GM23248 (cell line): Measurements from ENCODE around the gene HSD17B2. TPM values are rescaled to one million over a fixed set of nuclear protein-coding genes. Genes with fewer than 3 reads are reported as not detected.

Experiments used
- DNase-seq: peaks from one replicate; pipeline ENCODE4 v3.0.0-alpha.2; 2015
- H2AFZ ChIP-seq: fragments of 200-600 bp; sonication (generic); 2 replicates; pipeline ENCODE4 v1.6.1; 2016; ENCODE audit warnings: antibody characterized with exemption
- H3F3A ChIP-seq: fragments of 200-600 bp; sonication (generic); 2 replicates; pipeline ENCODE4 v1.6.1; 2016; ENCODE audit warnings: mild to moderate bottlenecking, antibody characterized with exemption, mixed run types; ENCODE audit not compliant: insufficient read depth
- H3K27ac ChIP-seq: fragments of 200-600 bp; sonication (generic); 2 replicates; pipeline ENCODE4 v1.5.1; 2016; ENCODE audit warnings: mild to moderate bottlenecking
- H3K27me3 ChIP-seq: fragments of 200-600 bp; sonication (generic); replicated peaks from 2 replicates; pipeline ENCODE4 v1.6.1; 2016; ENCODE audit warnings: mild to moderate bottlenecking; ENCODE audit not compliant: insufficient read depth
- H3K36me3 ChIP-seq: fragments of 200-600 bp; sonication (generic); 2 replicates; pipeline ENCODE4 v1.6.1; 2016; ENCODE audit warnings: low read depth, mild to moderate bottlenecking
- H3K4me1 ChIP-seq: fragments of 200-600 bp; sonication (generic); 2 replicates; pipeline ENCODE4 v1.6.1; 2016; ENCODE audit warnings: mild to moderate bottlenecking; ENCODE audit not compliant: insufficient read depth
- H3K4me2 ChIP-seq: fragments of 200-600 bp; sonication (generic); one replicate; pipeline ENCODE4 v1.6.1; 2016; ENCODE audit warnings: mild to moderate bottlenecking; ENCODE audit not compliant: unreplicated experiment
- H3K4me3 ChIP-seq: fragments of 200-600 bp; sonication (generic); 2 replicates; pipeline ENCODE4 v1.5.1; 2016; ENCODE audit warnings: mild to moderate bottlenecking
- H3K79me2 ChIP-seq: fragments of 200-600 bp; sonication (generic); 2 replicates; pipeline ENCODE4 v1.6.1; 2016; ENCODE audit warnings: mild to moderate bottlenecking; ENCODE audit not compliant: insufficient read depth
- H3K9ac ChIP-seq: fragments of 200-600 bp; sonication (generic); 2 replicates; pipeline ENCODE4 v1.6.1; 2016; ENCODE audit warnings: mild to moderate bottlenecking
- H3K9me2 ChIP-seq: fragments of 200-600 bp; sonication (generic); 2 replicates; pipeline ENCODE4 v1.6.1; 2016; ENCODE audit warnings: mixed run types, mild to moderate bottlenecking, moderate library complexity; ENCODE audit not compliant: insufficient read depth
- H3K9me3 ChIP-seq: fragments of 200-600 bp; sonication (generic); one replicate; pipeline ENCODE4 v1.6.1; 2017; ENCODE audit warnings: low read depth
- H4K20me1 ChIP-seq: fragments of 200-600 bp; sonication (generic); 2 replicates; pipeline ENCODE4 v1.6.0; 2016; ENCODE audit not compliant: insufficient read depth
- EZH2 ChIP-seq: fragments of 200-600 bp; sonication (generic); IDR thresholded peaks from 2 replicates; pipeline ENCODE4 v1.6.1; 2018; ENCODE audit warnings: antibody characterized with exemption, mild to moderate bottlenecking; ENCODE audit not compliant: insufficient read depth, poor library complexity, severe bottlenecking
- EZH2phosphoT487 ChIP-seq: fragments of 200-600 bp; sonication (generic); IDR thresholded peaks from 2 replicates; pipeline ENCODE4 v1.6.1; 2018; ENCODE audit warnings: antibody characterized with exemption, moderate library complexity, mild to moderate bottlenecking, low read depth; ENCODE audit not compliant: insufficient read depth
- WGBS, 2 experiments: methylation state at CpG; one replicate each; pipeline ENCODE4 v1.1.6; 2015 to 2017; ENCODE audit warnings: low lambda C conversion rate in 2 of 2, low coverage in 1 of 2; ENCODE audit errors: missing lambda C conversion rate in 2 of 2; 5-methylcytosine and 5-hydroxymethylcytosine counted together
- in situ Hi-C: fragments of 300-500 bp; cut with MboI; formaldehyde crosslinking; loops from 2 replicates; pipeline ENCODE4 v1.15.0; 2020
- polyA plus RNA-seq: library from polyadenylated mRNA; unstranded; fragments of >200 nt; fragmentation: Nextera tagmentation; extraction: Ambion mirVana; gene quantifications from 2 replicates; pipeline ENCODE4 v1.2.1, GENCODE V29; 2016
- total RNA-seq: library from RNA; depleted of rRNA; stranded (reverse); fragments of >200 nt; shearing (Covaris generic); gene quantifications from 2 replicates; pipeline ENCODE4 v1.2.3, GENCODE V29; 2014

The HSD17B2 gene
- total and polyA plus RNA-seq, 2 experiments from 2014 or later: not detected

GRCh38 chr16:82013139-82013538, 21.9 kb upstream of the HSD17B2 start:
- no peaks in the 10 kb centered on the region for H3K9me2 ChIP-seq
- H4K20me1 ChIP-seq: no peaks in the 10 kb centered on the region
- H3K79me2 ChIP-seq: no peaks in the 10 kb centered on the region
- H2AFZ ChIP-seq: no peak overlapping the region
- no peaks in the 10 kb centered on the region for H3K36me3 ChIP-seq
- no peak overlapping the region for H3K4me3 ChIP-seq
- DNase-seq: no peak
- no peak overlapping the region for H3K4me2 ChIP-seq
- no peak overlapping the region for H3K27ac ChIP-seq
- peaks cover 17% of the 10 kb centered on the region for H3F3A ChIP-seq
- no peak overlapping the region for H3K9ac ChIP-seq
- in situ Hi-C loops: no loop called here
- peaks cover 8% of the 10 kb centered on the region; the same call in 1 of the 2 replicates for H3K4me1 ChIP-seq
- peaks cover 3% of the 10 kb centered on the region; the same call in 1 of the 2 replicates for H3K27me3 ChIP-seq
- no peaks in the 10 kb centered on the region for H3K9me3 ChIP-seq
- 46 to 47% methylated on average over 2 of the region's 2 CpGs for WGBS, 2 experiments
- TF ChIP-seq EZH2phosphoT487 (no peak), EZH2 (no peak)

- TF ChIP-seq EZH2phosphoT487 (no peak), EZH2 (no peak)
- peaks cover 3% of the 10 kb centered on the region; the same call in 1 of the 2 replicates for H3K27me3 ChIP-seq
- H3K4me3 ChIP-seq: no peak overlapping the region
- no peaks in the 10 kb centered on the region for H3K9me3 ChIP-seq
- no peak overlapping the region for H3K4me2 ChIP-seq
- H3K9ac ChIP-seq: no peak overlapping the region
- H3K4me1 ChIP-seq: peaks cover 8% of the 10 kb centered on the region; the same call in 1 of the 2 replicates
- H3K9me2 ChIP-seq: no peaks in the 10 kb centered on the region
- DNase-seq: peak; percentile 35
- peaks cover 17% of the 10 kb centered on the region for H3F3A ChIP-seq
- 58 to 60% methylated on average over 7 of the region's 7 CpGs for WGBS, 2 experiments
- in situ Hi-C loops: no loop called here
- no peaks in the 10 kb centered on the region for H3K36me3 ChIP-seq
- H4K20me1 ChIP-seq: no peaks in the 10 kb centered on the region
- no peak overlapping the region for H2AFZ ChIP-seq
- H3K27ac ChIP-seq: peak overlapping the region; percentile 4; the same call in 1 of the 2 replicates
- H3K79me2 ChIP-seq: no peaks in the 10 kb centered on the region
Observed at GRCh38 chr16:82016263-82016662, 18.8 kb upstream of the HSD17B2 start.

DNA sequence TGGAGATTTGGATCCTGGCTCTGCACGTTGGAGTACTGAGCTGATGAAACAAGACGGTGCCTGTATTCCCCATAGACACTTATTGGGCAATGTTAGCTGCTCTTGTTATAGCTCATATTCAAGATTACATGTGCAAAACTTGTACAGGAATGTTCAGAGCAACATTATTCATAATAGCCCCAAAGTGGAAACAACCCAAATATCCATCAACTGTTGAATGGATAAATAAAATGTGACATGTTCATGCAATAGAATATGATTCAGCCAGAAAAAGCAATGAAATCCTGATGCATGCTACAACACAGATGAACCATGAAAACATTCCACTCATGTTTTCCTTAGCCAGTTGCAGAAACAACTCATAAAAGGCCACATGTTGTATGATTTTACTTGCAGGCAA, 18.1 kb upstream of the HSD17B2 start:
- Histone ChIP-seq H3K79me2 (no peaks in the 10 kb centered on the region), H3K27ac (peak overlapping the region; percentile 30), H3K9ac (no peak overlapping the region), H2AFZ (no peak overlapping the region), H3K9me2 (no peaks in the 10 kb centered on the region), H3F3A (peaks cover 17% of the 10 kb centered on the region), H3K36me3 (no peaks in the 10 kb centered on the region), H3K4me1 (peaks cover 8% of the 10 kb centered on the region; the same call in 1 of the 2 replicates), H3K4me2 (no peak overlapping the region), H3K4me3 (no peak overlapping the region), H3K9me3 (no peaks in the 10 kb centered on the region), H4K20me1 (no peaks in the 10 kb centered on the region), H3K27me3 (peaks cover 3% of the 10 kb centered on the region; the same call in 1 of the 2 replicates)
- WGBS, 2 experiments: 0 to 2% methylated on average over 2 of the region's 2 CpGs
- no peak for TF ChIP-seq EZH2
- TF ChIP-seq EZH2phosphoT487: no peak
- in situ Hi-C loops: no loop called here
- peak; percentile 73 for DNase-seq

DNA sequence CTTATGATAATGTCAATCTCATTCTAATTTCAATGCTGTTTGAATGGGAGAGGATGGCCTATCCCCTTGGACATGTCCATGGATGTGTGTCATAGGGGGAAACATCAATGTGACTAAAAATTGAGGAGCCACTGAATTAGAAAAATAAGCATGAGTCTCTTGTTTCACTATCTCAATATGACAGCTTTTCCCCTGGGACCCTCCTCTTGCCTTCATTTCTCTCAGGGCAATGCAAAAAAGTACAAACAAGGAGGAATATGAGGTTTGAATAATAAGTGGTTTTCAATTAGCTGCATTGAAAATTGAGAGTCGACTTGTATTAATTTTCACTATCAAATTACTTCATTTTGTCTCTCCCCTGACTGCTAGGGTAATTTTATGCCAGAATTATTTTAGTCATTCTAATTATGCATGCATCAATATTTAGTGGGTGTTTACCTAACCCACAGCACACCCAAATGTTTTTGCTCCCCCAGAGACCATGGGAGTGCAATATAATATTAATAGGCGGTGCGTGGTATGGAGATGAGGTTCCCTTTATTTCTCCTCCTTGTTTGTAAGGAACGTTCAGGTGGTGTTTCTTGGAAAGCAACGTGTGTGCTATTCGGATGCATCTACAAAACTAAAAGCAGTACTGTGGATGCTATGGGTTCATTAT, 17.0 kb upstream of the HSD17B2 start:
- Histone ChIP-seq H3K4me2 (no peak overlapping the region), H4K20me1 (no peaks in the 10 kb centered on the region), H3K9me3 (no peaks in the 10 kb centered on the region), H3K4me1 (peaks cover 8% of the 10 kb centered on the region; the same call in 1 of the 2 replicates), H3F3A (peaks cover 17% of the 10 kb centered on the region), H3K27ac (no peak overlapping the region), H3K4me3 (no peak overlapping the region), H3K79me2 (no peaks in the 10 kb centered on the region), H2AFZ (no peak overlapping the region), H3K27me3 (no peaks in the 10 kb centered on the region), H3K36me3 (no peaks in the 10 kb centered on the region), H3K9me2 (no peaks in the 10 kb centered on the region), H3K9ac (no peak overlapping the region)
- in situ Hi-C loops: no loop called here
- no peak for DNase-seq
- WGBS, 2 experiments: 72 to 78% methylated on average over 6 of the region's 6 CpGs
- TF ChIP-seq EZH2phosphoT487 (no peak), EZH2 (no peak)
